ENCODE data around the gene CLDN10.
A peak's percentile ranks its signal among the peaks of the same experiment; 100 is the strongest.
"Not testable (repeated sequence)": the region's sequence is repeated elsewhere in the genome, so short reads cannot be mapped to it uniquely, and the experiment has no call there.

The CLDN10 gene

DNA sequence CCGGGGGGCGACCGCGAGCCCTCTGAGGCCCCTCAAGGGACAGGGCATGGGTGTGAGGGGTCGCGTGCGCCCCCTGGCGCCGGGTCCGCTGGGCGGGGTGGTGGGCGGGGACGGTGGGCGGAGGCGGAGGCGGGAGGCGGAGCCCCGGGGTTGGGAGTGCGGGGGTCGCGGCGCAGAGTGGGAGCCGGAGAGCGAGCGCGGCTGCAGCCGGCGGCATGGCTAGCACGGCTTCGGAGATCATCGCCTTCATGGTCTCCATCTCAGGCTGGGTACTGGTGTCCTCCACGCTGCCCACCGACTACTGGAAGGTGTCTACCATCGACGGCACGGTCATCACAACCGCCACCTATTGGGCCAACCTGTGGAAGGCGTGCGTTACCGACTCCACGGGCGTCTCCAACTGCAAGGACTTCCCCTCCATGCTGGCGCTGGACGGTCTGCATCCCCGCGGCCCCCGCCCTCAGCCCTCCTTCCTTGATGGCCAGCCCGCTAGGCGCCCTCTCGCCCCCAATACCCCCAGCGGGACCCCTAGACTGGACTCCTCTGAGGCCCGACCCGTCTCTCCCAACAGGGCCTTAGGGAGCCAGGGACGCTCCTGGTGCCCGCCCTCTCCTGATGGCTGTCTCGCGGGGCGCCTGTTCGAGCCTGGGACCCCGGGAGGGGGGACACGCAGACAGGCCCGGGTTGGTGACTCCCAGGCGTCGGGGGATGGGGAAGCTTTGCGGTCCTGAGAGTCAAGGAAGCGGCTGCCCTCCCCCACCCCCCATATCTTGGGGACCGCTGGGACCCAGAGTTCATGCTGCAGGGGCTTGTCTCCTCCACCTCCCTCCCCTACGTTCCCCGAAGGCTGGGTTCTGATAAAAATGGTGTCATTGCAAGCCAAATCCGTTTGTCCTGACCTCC, at the start of gene CLDN10:
Gene CLDN10 (plus strand): TSS at position 182 of the 903 bp plus-strand sequence. CDS start 34 bp downstream, at position 216.
- DNase-seq (ENCODE audit: extremely low read depth in 1 of 2, low read depth in 1 of 2): no peak

GRCh38 chr13:95503662-95504061, 48.9 kb upstream of the CLDN10 start:
- no peak for DNase-seq (ENCODE audit: extremely low read depth in 1 of 2, low read depth in 1 of 2)

GRCh38 chr13:95505265-95505664, 47.3 kb upstream of the CLDN10 start:
- DNase-seq (ENCODE audit: extremely low read depth in 1 of 2, low read depth in 1 of 2): no peak

- DNase-seq (ENCODE audit: extremely low read depth in 1 of 2, low read depth in 1 of 2): no peak
Measured at GRCh38 chr13:95505986-95506385, 46.5 kb upstream of the CLDN10 start.

- DNase-seq (ENCODE audit: extremely low read depth in 1 of 2, low read depth in 1 of 2): no peak
Measured at GRCh38 chr13:95507991-95508390, 44.5 kb upstream of the CLDN10 start.

- DNase-seq (ENCODE audit: extremely low read depth in 1 of 2, low read depth in 1 of 2): no peak
Measured at GRCh38 chr13:95508996-95509395, 43.5 kb upstream of the CLDN10 start.

- DNase-seq (ENCODE audit: extremely low read depth in 1 of 2, low read depth in 1 of 2): no peak
Measured at GRCh38 chr13:95509521-95510310, 42.8 kb upstream of the CLDN10 start.

DNA sequence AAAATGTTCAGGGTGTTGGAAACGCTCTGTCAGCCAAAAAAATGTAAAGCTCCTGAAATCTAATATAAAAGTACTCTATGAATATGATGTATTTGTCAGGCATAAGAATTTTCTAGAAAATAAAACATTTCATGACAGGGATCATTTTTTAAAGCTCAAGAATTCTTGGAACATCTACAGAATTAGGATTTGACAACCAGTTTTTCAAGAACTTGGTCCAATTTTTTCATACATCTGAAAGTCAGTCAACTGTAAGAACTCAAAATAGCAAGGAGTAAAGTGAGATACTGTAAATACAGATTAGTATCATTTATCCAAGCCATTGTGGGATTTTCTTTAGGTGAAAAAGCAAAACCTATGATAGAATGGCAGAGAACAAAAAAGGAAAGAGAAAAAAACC, 41.6 kb upstream of the CLDN10 start:
- no peak for DNase-seq (ENCODE audit: extremely low read depth in 1 of 2, low read depth in 1 of 2)

DNA sequence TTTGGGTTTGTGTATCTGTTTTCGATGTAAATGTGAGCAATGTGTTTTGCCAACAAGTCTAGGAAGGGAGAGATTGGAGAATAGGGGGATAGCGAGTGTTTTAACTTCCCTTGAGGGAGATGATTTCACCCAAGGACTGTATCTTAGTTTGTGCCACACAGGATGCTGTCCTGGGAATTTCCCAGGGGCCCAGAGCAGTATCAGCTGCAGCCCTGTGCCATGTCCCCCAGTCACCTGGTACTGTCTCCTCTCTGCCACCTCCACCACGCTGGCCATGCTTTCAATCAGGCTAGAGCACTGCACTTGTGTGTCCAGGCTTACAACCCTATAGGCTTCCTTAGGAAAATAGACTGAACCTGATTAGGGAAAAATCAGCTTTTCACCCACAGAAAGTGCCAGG, 40.1 kb upstream of the CLDN10 start:
- DNase-seq (ENCODE audit: extremely low read depth in 1 of 2, low read depth in 1 of 2): no peak

- DNase-seq (ENCODE audit: extremely low read depth in 1 of 2, low read depth in 1 of 2): no peak
Measured at GRCh38 chr13:95512957-95513356, 39.6 kb upstream of the CLDN10 start.

DNA sequence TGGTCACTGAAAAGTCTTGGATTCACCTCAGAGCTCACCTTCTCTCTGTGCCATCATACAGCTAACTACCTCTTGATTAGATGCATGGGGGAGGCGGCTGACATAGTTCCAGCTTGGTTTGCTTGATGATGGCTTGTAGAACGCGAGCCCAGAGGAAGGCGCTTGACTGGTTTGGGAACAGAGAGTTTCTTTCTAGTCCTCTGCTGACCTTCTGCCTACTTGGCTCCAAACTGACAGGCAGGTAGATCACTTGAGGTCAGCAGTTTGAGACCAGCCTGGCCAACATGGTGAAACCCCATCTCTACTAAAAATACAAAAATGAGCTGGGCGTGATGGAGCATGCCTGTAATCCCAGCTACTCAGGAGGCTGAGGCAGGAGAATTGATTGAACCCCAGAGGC, 36.9 kb upstream of the CLDN10 start:
- DNase-seq (ENCODE audit: extremely low read depth in 1 of 2, low read depth in 1 of 2): not testable (repeated sequence)

DNA sequence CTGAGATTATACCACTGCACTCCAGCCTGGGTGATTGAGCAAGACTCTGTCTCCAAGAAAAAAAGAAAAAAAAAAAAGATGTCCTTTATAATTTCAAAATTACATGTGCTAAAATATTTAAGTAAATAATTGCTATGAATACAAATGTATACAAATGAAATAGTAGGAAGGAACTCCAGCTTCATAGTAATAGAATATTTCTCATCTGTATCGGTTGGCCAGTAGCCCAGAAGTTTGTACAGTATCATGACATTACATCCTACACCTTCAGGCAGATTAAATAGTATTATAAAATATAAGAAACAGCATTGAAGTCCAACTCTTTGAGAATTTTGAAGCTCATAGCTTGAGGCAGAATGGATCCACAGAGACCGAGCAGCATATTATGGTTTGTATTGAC, 36.5 kb upstream of the CLDN10 start:
- DNase-seq (ENCODE audit: extremely low read depth in 1 of 2, low read depth in 1 of 2): no peak

DNA sequence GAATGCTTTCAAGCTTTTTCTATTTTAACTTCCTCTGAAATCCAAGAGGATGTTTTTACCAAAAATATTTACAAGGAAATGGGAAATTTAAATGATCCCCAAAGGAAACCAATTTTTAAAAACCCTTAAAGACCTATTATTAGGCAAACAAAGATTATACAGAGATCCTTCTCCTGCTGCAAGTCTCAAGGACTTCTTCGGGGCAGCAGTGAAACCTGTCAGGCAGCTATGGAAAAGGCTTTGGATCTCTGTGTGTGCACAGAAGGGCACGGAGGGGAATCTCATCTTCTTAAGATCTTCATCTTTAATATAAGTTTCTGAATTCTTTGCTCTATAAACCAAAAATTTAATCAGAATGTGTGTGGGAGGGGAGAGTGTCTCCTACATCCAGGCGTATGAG, 36.0 kb upstream of the CLDN10 start:
- DNase-seq (ENCODE audit: extremely low read depth in 1 of 2, low read depth in 1 of 2): no peak

GRCh38 chr13:95523598-95523997, 28.9 kb upstream of the CLDN10 start:
- DNase-seq (ENCODE audit: extremely low read depth in 1 of 2, low read depth in 1 of 2): no peak

DNA sequence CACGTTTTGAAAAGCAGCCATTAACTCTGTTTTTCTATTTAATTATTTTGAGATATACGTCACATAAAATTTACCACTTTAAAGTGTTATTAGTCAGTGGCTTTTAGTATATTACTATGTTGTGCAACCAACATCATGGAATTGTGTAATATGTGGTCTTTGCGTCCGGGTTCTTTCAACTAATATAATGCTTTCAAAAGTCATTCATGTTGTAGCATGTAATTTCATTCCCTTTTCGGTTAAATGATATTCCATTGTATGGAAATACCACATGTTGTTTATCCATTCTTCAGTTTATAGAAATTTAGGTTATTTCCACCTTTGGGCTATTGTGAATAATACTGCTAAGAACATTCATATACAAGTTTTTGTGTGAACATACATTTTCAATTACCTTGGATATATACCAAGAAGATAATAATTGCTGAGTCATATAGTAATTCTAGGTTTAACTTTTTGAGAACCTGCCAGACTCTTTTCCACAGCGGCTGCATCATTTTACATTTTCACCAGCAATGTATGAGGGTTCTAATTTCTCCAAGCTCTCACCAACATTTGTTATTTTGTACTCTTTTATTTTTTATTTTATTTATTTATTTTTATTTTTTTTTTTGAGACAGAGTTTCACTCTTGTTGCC, 28.1 kb upstream of the CLDN10 start:
- no peak for DNase-seq (ENCODE audit: extremely low read depth in 1 of 2, low read depth in 1 of 2)

DNA sequence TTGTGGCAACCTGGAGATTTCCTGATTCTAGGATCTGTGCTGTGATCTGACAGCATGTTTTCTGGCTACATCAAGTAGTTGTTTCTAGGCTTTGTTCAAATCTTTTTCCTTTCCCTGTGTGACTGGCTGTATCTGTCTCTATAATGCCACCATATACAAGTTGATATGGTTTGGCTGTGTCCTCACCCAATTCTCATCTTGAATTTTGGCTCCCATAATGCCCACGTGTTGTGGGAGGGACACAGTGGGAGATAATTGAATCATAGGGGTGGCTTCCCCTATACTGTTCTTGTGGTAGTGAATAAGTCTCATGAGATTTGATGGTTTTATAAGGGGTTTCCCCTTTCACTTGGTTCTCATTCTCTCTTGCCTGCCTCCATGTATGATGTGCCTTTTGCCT, 24.6 kb upstream of the CLDN10 start:
- no peak for DNase-seq (ENCODE audit: extremely low read depth in 1 of 2, low read depth in 1 of 2)

DNA sequence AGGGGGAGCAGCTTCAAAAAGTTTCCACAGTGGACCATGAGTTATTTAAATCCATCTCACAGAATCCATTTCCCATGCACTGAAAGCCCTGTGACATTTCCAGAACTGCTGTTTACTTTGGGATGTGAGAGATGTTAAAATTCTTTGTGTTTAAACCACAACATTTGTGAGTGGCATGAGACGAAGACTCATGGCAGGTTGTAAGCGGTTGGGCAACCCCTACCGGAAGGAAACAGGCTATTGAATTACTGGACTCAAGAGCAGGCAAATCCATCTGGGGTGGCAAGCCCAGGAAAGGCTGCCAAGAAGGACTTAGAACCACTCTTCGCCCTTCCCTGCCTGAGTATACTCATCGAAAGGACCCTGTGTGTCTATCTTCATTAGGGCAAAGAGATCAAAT, 22.3 kb upstream of the CLDN10 start:
- no peak for DNase-seq (ENCODE audit: extremely low read depth in 1 of 2, low read depth in 1 of 2)

DNA sequence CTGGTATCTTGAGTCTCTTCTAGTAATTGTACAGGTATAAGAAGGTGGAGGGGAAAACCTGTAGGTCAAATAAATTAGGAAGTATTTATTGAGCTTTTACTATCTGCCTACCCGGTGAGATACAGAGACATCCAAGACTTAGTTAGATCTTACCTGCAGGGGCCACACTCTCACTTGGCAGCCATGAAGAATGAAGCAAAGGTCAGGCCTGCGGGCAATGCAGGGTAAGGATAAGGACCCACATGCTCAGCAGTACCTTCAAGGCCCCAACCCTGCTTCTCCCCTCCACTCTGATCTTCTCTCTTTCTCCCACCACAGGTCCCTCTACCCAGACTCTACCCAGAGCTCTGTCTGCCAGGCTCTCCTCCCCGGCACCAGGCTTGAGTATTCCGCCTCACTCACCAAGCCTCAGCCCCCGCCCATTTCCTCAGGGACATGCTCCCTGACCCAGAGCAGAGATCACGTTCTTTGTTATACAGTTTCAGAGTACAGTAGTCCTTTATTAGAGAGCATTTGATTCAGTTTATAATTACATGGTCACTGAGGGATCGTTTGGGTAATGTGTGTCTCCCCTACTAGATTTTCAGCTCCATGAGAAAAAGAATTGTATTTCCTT, 18.9 kb upstream of the CLDN10 start:
- no peak for DNase-seq (ENCODE audit: extremely low read depth in 1 of 2, low read depth in 1 of 2)

GRCh38 chr13:95535243-95535642, 17.3 kb upstream of the CLDN10 start:
- peak in 1 of 2 donors; percentile 5 for DNase-seq (ENCODE audit: extremely low read depth in 1 of 2, low read depth in 1 of 2)

- no peak for DNase-seq (ENCODE audit: extremely low read depth in 1 of 2, low read depth in 1 of 2)
Measured at GRCh38 chr13:95536632-95537241, 15.8 kb upstream of the CLDN10 start.

GRCh38 chr13:95540888-95541287, 11.6 kb upstream of the CLDN10 start:
- DNase-seq (ENCODE audit: extremely low read depth in 1 of 2, low read depth in 1 of 2): no peak

Data from stimulated activated CD8-positive, alpha-beta memory T cell treated with anti-CD3 and anti-CD28 coated beads, Interleukin-7, amount 100 ng/mL, for 48 hours (primary cell).